VCaP (cell line): ENCODE results near the gene SLC39A13.

Experiments
- H3K27ac ChIP-seq: fragments of 450-650 bp; 2 replicates; pipeline ENCODE4 v1.5.1; 2017
- CTCF ChIP-seq: fragments of 450-650 bp; conservative IDR thresholded peaks from 2 replicates; pipeline ENCODE4 v1.5.1; 2017; ENCODE audit warnings: mild to moderate bottlenecking, moderate library complexity

The SLC39A13 gene

GRCh38 chr11:47376525-47377371, 31.6 kb upstream of the SLC39A13 start:
- H3K27ac ChIP-seq: no peak overlapping the region
- no peak for TF ChIP-seq CTCF

- no peak overlapping the region for H3K27ac ChIP-seq
- no peak for TF ChIP-seq CTCF
These were observed 30.8 kb upstream of the SLC39A13 start for GRCh38 chr11:47377571-47378009.

GRCh38 chr11:47378010-47378835, 30.2 kb upstream of the SLC39A13 start, which contains the start of gene SPI1:
TSS of gene SPI1 (minus strand) at chr11:47378547. CDS start at chr11:47378353, 194 bp downstream.
- TF ChIP-seq CTCF: no peak
- H3K27ac ChIP-seq: no peak within 1 kb of the TSS

GRCh38 chr11:47378836-47379170, 29.6 kb upstream of the SLC39A13 start:
- TF ChIP-seq CTCF: no peak
- no peak overlapping the region for H3K27ac ChIP-seq

- no peak for TF ChIP-seq CTCF
- H3K27ac ChIP-seq: no peak overlapping the region
These were observed 29.1 kb upstream of the SLC39A13 start for GRCh38 chr11:47379317-47379716.

GRCh38 chr11:47380078-47380477, 28.3 kb upstream of the SLC39A13 start:
- TF ChIP-seq CTCF: no peak
- no peak overlapping the region for H3K27ac ChIP-seq

- no peak overlapping the region for H3K27ac ChIP-seq
- no peak for TF ChIP-seq CTCF
These were observed 25.3 kb upstream of the SLC39A13 start for GRCh38 chr11:47383071-47383470.
